Tibial nerve (tissue), 4 donors: ENCODE measurements around the gene SLIT2.

Source experiments
- EP300 ChIP-seq, 2 donors: sonication (generic); formaldehyde crosslinking; IDR thresholded peaks; one replicate each; pipeline ENCODE4 v1.6.1; 2017; ENCODE audit warnings: antibody characterized with exemption in 2 of 2, mild to moderate bottlenecking in 1 of 2
- POLR2A ChIP-seq, 2 donors: fragments of 450-650 bp; IDR thresholded peaks; one replicate each; pipeline ENCODE4 v1.6.1; 2017; ENCODE audit warnings: antibody characterized with exemption in 2 of 2, mild to moderate bottlenecking in 2 of 2, moderate library complexity in 2 of 2
- TF ChIP-seq, protein P1 (sequence below), 5 experiments: fragments of 200-600 bp in 3 of 5; fragments of 450-650 bp in 2 of 5; sonication (generic) in 3 of 5; IDR thresholded peaks; one replicate each; pipeline ENCODE4 v1.5.1; 2016 to 2019; ENCODE audit warnings: antibody characterized with exemption in 5 of 5, mild to moderate bottlenecking in 3 of 5, moderate library complexity in 2 of 5

- TF ChIP-seq POLR2A (IDR thresholded peaks at IDR 0.05), result no peak
- TF ChIP-seq, protein P1, sequence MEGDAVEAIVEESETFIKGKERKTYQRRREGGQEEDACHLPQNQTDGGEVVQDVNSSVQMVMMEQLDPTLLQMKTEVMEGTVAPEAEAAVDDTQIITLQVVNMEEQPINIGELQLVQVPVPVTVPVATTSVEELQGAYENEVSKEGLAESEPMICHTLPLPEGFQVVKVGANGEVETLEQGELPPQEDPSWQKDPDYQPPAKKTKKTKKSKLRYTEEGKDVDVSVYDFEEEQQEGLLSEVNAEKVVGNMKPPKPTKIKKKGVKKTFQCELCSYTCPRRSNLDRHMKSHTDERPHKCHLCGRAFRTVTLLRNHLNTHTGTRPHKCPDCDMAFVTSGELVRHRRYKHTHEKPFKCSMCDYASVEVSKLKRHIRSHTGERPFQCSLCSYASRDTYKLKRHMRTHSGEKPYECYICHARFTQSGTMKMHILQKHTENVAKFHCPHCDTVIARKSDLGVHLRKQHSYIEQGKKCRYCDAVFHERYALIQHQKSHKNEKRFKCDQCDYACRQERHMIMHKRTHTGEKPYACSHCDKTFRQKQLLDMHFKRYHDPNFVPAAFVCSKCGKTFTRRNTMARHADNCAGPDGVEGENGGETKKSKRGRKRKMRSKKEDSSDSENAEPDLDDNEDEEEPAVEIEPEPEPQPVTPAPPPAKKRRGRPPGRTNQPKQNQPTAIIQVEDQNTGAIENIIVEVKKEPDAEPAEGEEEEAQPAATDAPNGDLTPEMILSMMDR (IDR thresholded peaks at IDR 0.05), result no peak
- no peak for TF ChIP-seq EP300 (IDR thresholded peaks at IDR 0.05)
These were observed 26.5 kb downstream of the SLIT2 start for GRCh38 chr4:20278195-20278594.
